RWPE2 (cell line): ENCODE measurements around the gene MAPK14.

Experiments
- ATAC-seq: fragments of 200-7000 bp; cut with Tn5 transposase; 3 replicates; pipeline ENCODE4 v1.9.1; 2021; ENCODE audit warnings: low read depth
- DNase-seq: peaks from one replicate; pipeline ENCODE4 v3.0.0-alpha.2; 2020; ENCODE audit warnings: low spot score
- H3K27ac ChIP-seq: fragments of 450-650 bp; 2 replicates; pipeline ENCODE4 v1.5.1; 2017; ENCODE audit warnings: mild to moderate bottlenecking; ENCODE audit not compliant: poor library complexity, severe bottlenecking
- H3K27me3 ChIP-seq: fragments of 250-450 bp; sonication (Bioruptor Pico); 2 replicates; pipeline ENCODE4 v1.5.1; 2021; ENCODE audit warnings: mild to moderate bottlenecking, moderate library complexity; ENCODE audit not compliant: insufficient read depth, poor library complexity, severe bottlenecking
- H3K36me3 ChIP-seq: fragments of 250-450 bp; sonication (Bioruptor Pico); 2 replicates; pipeline ENCODE4 v1.5.1; 2020; ENCODE audit warnings: low read depth, mild to moderate bottlenecking, moderate library complexity
- H3K4me1 ChIP-seq: fragments of 250-450 bp; sonication (Bioruptor Pico); 2 replicates; pipeline ENCODE4 v1.5.1; 2021; ENCODE audit warnings: mild to moderate bottlenecking, moderate library complexity; ENCODE audit not compliant: insufficient read depth, poor library complexity, severe bottlenecking
- H3K4me3 ChIP-seq: fragments of 250-450 bp; sonication (Bioruptor Pico); 2 replicates; pipeline ENCODE4 v1.5.1; 2021; ENCODE audit warnings: mild to moderate bottlenecking, moderate library complexity; ENCODE audit not compliant: severe bottlenecking
- H3K9me3 ChIP-seq: fragments of 250-450 bp; sonication (Bioruptor Pico); 2 replicates; pipeline ENCODE4 v1.5.1; 2021; ENCODE audit warnings: mild to moderate bottlenecking, moderate library complexity; ENCODE audit not compliant: severe bottlenecking
- TF ChIP-seq, protein P1 (sequence below): fragments of 450-650 bp; IDR thresholded peaks from one replicate; pipeline ENCODE4 v1.5.1; 2017; ENCODE audit warnings: mild to moderate bottlenecking, moderate library complexity; ENCODE audit not compliant: poor library complexity, severe bottlenecking

The MAPK14 gene

DNA sequence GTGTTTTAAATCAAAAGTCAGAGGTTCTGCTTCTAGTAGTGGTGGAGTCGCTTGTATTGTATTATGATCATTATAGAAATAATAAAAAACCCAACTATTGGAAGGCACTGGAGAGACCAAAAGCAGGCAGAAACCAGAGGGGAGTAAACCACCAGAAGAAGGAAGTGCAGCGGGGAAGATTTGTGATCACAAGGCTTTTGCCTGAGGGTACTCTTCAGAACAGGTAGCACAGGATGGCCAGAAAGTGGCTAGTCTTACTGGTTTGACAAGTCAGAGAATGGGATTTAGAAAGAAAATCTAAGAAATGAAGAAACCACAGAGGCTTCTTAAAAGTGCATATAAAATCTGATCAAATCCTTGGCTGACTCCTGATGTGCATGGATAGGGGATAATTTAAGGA lies 126.7 kb downstream of the MAPK14 start:
- no peak for DNase-seq
- Histone ChIP-seq H3K4me3 (no peak overlapping the region), H3K27ac (no peak overlapping the region), H3K36me3 (no peaks in the 10 kb centered on the region; the same call in 1 of the 2 replicates), H3K9me3 (no peaks in the 10 kb centered on the region), H3K4me1 (peaks cover 8% of the 10 kb centered on the region), H3K27me3 (no peaks in the 10 kb centered on the region)
- TF ChIP-seq, protein P1, sequence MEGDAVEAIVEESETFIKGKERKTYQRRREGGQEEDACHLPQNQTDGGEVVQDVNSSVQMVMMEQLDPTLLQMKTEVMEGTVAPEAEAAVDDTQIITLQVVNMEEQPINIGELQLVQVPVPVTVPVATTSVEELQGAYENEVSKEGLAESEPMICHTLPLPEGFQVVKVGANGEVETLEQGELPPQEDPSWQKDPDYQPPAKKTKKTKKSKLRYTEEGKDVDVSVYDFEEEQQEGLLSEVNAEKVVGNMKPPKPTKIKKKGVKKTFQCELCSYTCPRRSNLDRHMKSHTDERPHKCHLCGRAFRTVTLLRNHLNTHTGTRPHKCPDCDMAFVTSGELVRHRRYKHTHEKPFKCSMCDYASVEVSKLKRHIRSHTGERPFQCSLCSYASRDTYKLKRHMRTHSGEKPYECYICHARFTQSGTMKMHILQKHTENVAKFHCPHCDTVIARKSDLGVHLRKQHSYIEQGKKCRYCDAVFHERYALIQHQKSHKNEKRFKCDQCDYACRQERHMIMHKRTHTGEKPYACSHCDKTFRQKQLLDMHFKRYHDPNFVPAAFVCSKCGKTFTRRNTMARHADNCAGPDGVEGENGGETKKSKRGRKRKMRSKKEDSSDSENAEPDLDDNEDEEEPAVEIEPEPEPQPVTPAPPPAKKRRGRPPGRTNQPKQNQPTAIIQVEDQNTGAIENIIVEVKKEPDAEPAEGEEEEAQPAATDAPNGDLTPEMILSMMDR = no peak
- peak; percentile 49 for ATAC-seq

GRCh38 chr6:36155662-36156061 lies 128.1 kb downstream of the MAPK14 start:
- H3K27ac ChIP-seq = no peak overlapping the region
- TF ChIP-seq, protein P1 = no peak
- H3K4me1 ChIP-seq = peaks cover 8% of the 10 kb centered on the region
- no peaks in the 10 kb centered on the region for H3K9me3 ChIP-seq
- DNase-seq (no peak), ATAC-seq (no peak)
- no peaks in the 10 kb centered on the region; the same call in 1 of the 2 replicates for H3K36me3 ChIP-seq
- no peak overlapping the region for H3K4me3 ChIP-seq
- H3K27me3 ChIP-seq = no peaks in the 10 kb centered on the region

GRCh38 chr6:36160147-36160760 lies 132.6 kb downstream of the MAPK14 start:
- H3K36me3 ChIP-seq = no peaks in the 10 kb centered on the region; the same call in 1 of the 2 replicates
- no peak overlapping the region for H3K27ac ChIP-seq
- no peaks in the 10 kb centered on the region for H3K27me3 ChIP-seq
- no peak overlapping the region for H3K4me3 ChIP-seq
- no peaks in the 10 kb centered on the region for H3K9me3 ChIP-seq
- ATAC-seq (no peak), DNase-seq (no peak)
- H3K4me1 ChIP-seq = no peaks in the 10 kb centered on the region
- TF ChIP-seq, protein P1 = no peak
